Mesothelial cell of epicardium (in vitro differentiated cells): ENCODE results near the gene HMGN2. TPM values are rescaled to one million over a fixed set of nuclear protein-coding genes. Genes with fewer than 3 reads are reported as not detected.
A peak's percentile ranks its signal among the peaks of the same experiment; 100 is the strongest.

Experiments
- DNase-seq, 2 experiments: peaks; one replicate each; pipeline ENCODE4 v3.0.0; 2021; ENCODE audit warnings: low spot score in 2 of 2; ENCODE audit not compliant: unreplicated experiment in 2 of 2
- H3K27ac Mint-ChIP-seq: 2 replicates; pipeline ENCODE4 v1.8.0; 2021; ENCODE audit warnings: mixed read lengths
- H3K27me3 Mint-ChIP-seq: 2 replicates; pipeline ENCODE4 v1.8.0; 2021; ENCODE audit warnings: low read depth, mixed read lengths
- H3K36me3 Mint-ChIP-seq: 2 replicates; pipeline ENCODE4 v1.8.0; 2021; ENCODE audit warnings: mixed read lengths
- H3K4me1 Mint-ChIP-seq: 2 replicates; pipeline ENCODE4 v1.8.0; 2021; ENCODE audit warnings: mixed read lengths
- H3K4me3 Mint-ChIP-seq: 2 replicates; pipeline ENCODE4 v1.8.0; 2021; ENCODE audit warnings: mild to moderate bottlenecking, moderate library complexity, mixed read lengths
- H3K9me3 Mint-ChIP-seq: 2 replicates; pipeline ENCODE4 v1.8.0; 2021; ENCODE audit warnings: mixed read lengths
- total RNA-seq: library from RNA; stranded (reverse); gene quantifications from 3 replicates; pipeline ENCODE4 v1.2.1, GENCODE V29; 2021
- TF ChIP-seq, protein P1 (sequence below): fragments of 200-600 bp; sonication (generic); IDR thresholded peaks from one replicate; pipeline ENCODE4 v1.5.0; 2021; ENCODE audit warnings: antibody characterized with exemption; ENCODE audit not compliant: unreplicated experiment

HMGN2 gene
- total RNA-seq, 1 donor from 2014 or later = 481 TPM

DNA sequence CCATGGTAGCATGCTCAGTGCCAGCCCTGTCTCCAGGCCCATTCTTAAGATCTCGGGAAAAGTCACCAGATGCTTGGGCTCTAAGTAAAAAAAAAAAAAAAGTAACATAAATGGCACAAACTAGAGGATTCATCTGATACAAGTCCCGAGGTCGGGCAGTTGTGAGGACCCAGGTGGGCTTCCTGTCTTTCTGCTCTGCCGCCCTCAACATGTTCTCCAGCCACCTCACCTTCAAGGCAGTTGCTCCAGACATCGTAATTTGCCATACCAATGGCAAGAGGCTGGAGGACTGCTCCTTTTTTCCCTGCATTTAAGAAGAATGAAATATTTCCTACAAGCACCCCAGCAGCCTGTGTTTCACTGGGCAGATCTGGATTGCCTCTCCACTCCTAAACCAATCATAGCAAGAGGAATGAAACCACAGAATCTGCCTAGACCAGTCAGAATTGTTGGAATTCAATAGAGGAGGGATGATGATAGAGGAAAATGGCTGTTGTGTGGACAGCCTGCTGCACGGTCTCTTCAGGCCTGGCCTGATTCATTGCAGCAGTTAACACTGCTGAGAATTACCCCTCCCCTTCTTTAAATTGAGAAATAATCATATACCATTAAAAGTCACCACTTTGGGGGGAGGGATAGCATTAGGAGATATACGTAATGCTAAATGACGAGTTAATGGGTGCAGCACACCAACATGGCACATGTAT, 5.4 kb downstream of the HMGN2 start:
- TF ChIP-seq, protein P1, sequence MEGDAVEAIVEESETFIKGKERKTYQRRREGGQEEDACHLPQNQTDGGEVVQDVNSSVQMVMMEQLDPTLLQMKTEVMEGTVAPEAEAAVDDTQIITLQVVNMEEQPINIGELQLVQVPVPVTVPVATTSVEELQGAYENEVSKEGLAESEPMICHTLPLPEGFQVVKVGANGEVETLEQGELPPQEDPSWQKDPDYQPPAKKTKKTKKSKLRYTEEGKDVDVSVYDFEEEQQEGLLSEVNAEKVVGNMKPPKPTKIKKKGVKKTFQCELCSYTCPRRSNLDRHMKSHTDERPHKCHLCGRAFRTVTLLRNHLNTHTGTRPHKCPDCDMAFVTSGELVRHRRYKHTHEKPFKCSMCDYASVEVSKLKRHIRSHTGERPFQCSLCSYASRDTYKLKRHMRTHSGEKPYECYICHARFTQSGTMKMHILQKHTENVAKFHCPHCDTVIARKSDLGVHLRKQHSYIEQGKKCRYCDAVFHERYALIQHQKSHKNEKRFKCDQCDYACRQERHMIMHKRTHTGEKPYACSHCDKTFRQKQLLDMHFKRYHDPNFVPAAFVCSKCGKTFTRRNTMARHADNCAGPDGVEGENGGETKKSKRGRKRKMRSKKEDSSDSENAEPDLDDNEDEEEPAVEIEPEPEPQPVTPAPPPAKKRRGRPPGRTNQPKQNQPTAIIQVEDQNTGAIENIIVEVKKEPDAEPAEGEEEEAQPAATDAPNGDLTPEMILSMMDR = no peak
- peaks cover 20% of the 10 kb centered on the region for H3K4me1 Mint-ChIP-seq
- no peaks in the 10 kb centered on the region for H3K27me3 Mint-ChIP-seq
- H3K4me3 Mint-ChIP-seq = no peak overlapping the region
- peaks cover 38% of the 10 kb centered on the region for H3K36me3 Mint-ChIP-seq
- H3K9me3 Mint-ChIP-seq = no peaks in the 10 kb centered on the region
- peak overlapping the region; percentile 63 for H3K27ac Mint-ChIP-seq
- DNase-seq = no peak

DNA sequence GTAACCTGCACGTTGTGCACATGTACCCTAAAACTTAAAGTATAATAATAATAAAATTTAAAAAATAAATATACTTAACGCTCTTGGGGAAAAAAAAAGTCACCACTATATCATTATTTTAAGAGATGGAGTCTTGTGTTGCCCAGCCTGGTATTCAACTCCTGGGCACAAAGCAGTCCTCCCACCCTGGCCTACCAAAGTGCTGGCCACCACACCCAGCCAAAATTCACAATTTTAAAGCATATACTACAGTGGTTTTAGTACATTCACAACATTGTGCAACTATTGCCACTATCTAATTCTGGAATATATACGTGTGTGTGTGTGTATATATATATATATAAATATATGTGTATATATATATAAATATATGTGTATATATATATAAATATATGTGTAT, 5.9 kb downstream of the HMGN2 start:
- TF ChIP-seq, protein P1 = no peak
- Mint-ChIP-seq H3K27me3 (no peaks in the 10 kb centered on the region), H3K36me3 (peaks cover 39% of the 10 kb centered on the region), H3K27ac (no peak overlapping the region), H3K4me1 (peaks cover 21% of the 10 kb centered on the region), H3K4me3 (no peak overlapping the region), H3K9me3 (no peaks in the 10 kb centered on the region)
- no peak for DNase-seq

DNA sequence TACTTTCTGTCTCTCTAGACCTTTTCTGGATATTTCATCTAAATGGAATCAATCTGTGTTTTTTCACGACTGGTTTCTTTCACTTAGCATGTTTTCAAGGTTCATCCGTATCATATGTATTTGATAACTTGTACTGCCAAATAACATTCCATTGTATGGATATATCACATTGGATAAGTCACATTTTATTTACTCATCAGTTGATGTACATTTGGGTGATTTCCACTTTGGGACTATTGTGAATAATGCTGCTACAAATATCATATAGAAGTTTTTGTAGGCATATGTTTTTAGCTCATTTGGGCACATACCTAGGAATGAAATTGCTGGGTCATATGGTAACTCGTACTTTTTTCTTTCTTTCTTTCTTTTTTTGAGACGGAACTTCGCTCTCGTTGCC, 6.7 kb downstream of the HMGN2 start:
- Mint-ChIP-seq H3K27ac (no peak overlapping the region), H3K36me3 (peaks cover 36% of the 10 kb centered on the region), H3K4me1 (peaks cover 14% of the 10 kb centered on the region), H3K27me3 (no peaks in the 10 kb centered on the region), H3K4me3 (no peak overlapping the region), H3K9me3 (no peaks in the 10 kb centered on the region)
- no peak for DNase-seq
- TF ChIP-seq, protein P1 = no peak

DNA sequence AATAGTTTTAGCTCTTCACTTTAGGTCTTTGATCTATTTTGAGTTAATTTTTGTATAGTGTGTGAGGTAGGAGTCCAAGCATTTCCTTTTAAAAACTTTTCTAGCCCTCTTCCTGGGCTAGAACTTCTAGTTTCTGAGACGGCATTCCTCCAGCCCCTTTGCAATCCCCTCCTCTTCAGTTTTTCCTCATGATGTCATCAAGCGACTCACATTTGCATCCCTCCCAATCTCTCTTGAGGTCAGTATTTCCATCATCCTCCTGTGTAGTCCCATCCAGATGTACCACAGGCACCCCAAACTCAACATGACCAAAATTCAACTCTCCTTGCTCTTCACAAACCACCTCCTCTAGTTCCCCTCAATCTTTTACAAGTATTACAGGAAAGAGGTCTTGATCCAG, 10.7 kb downstream of the HMGN2 start:
- no peak overlapping the region for H3K4me3 Mint-ChIP-seq
- peaks cover 10% of the 10 kb centered on the region for H3K36me3 Mint-ChIP-seq
- no peaks in the 10 kb centered on the region for H3K27me3 Mint-ChIP-seq
- H3K9me3 Mint-ChIP-seq = no peaks in the 10 kb centered on the region
- TF ChIP-seq, protein P1 = no peak
- DNase-seq = no peak
- H3K27ac Mint-ChIP-seq = peak overlapping the region; percentile 41
- H3K4me1 Mint-ChIP-seq = peaks cover 6% of the 10 kb centered on the region

DNA sequence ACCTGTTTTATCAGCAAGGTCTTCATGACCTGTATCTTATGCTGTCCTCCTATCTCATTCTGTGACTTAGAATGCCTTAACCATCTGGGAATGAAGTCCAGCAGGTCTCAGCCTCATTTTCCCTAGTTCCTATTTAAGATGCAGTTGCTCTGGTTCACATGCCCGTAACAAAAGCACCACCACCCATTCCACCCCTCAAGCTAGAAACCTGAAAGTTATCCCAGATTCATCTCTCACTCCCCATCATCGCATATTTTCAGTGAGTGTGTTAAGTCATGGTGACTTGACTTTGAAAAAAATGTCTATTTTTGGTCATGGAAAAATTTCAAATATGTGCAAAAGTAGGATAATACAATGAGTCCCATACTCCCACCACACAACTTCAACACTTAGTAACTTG, 11.7 kb downstream of the HMGN2 start:
- H3K9me3 Mint-ChIP-seq = no peaks in the 10 kb centered on the region
- TF ChIP-seq, protein P1 = no peak
- no peaks in the 10 kb centered on the region for H3K27me3 Mint-ChIP-seq
- H3K4me3 Mint-ChIP-seq = no peak overlapping the region
- peaks cover 6% of the 10 kb centered on the region for H3K36me3 Mint-ChIP-seq
- no peak for DNase-seq
- H3K4me1 Mint-ChIP-seq = peaks cover 6% of the 10 kb centered on the region
- peak overlapping the region; percentile 5 for H3K27ac Mint-ChIP-seq
